H9 (cell line): ENCODE results near the gene IL17REL. TPM values are rescaled to one million over a fixed set of nuclear protein-coding genes. Genes with fewer than 3 reads are reported as not detected.
A peak's percentile ranks its signal among the peaks of the same experiment; 100 is the strongest.

ENCODE experiments used
- DNase-seq: peaks from one replicate; pipeline ENCODE4 v3.0.0-alpha.2; 2017
- H2AFZ ChIP-seq: one replicate; pipeline ENCODE4 v1.6.1; 2013; ENCODE audit warnings: mild to moderate bottlenecking, low read length, control low read depth, moderate library complexity
- H2AK5ac ChIP-seq: 2 replicates; pipeline ENCODE4 v1.6.1; 2013; ENCODE audit warnings: low read length, control low read depth, mixed read lengths; ENCODE audit not compliant: insufficient read length
- H2BK120ac ChIP-seq: one replicate; pipeline ENCODE4 v1.6.1; 2013; ENCODE audit warnings: low read depth, mild to moderate bottlenecking, low read length, control low read depth, inconsistent platforms; ENCODE audit not compliant: poor library complexity, severe bottlenecking
- H2BK12ac ChIP-seq: 2 replicates; pipeline ENCODE4 v1.6.1; 2013; ENCODE audit warnings: low read length, control low read depth, mixed read lengths, low read depth; ENCODE audit not compliant: insufficient read length
- H2BK15ac ChIP-seq: 2 replicates; pipeline ENCODE4 v1.6.1; 2013; ENCODE audit warnings: low read depth, low read length, control low read depth
- H2BK20ac ChIP-seq: one replicate; pipeline ENCODE4 v1.6.1; 2013; ENCODE audit warnings: low read depth, mild to moderate bottlenecking, low read length, control low read depth, inconsistent platforms; ENCODE audit not compliant: poor library complexity, severe bottlenecking
- H2BK5ac ChIP-seq: 2 replicates; pipeline ENCODE4 v1.6.1; 2013; ENCODE audit warnings: low read length, control low read depth, mixed read lengths; ENCODE audit not compliant: insufficient read length
- H3K14ac ChIP-seq: 2 replicates; pipeline ENCODE4 v1.6.1; 2013; ENCODE audit warnings: low read length, control low read depth; ENCODE audit not compliant: insufficient read depth
- H3K18ac ChIP-seq: 2 replicates; pipeline ENCODE4 v1.6.1; 2013; ENCODE audit warnings: low read depth, mild to moderate bottlenecking, mixed read lengths, low read length, control low read depth; ENCODE audit not compliant: insufficient read length
- H3K23ac ChIP-seq: 2 replicates; pipeline ENCODE4 v1.6.1; 2013; ENCODE audit warnings: low read length, control low read depth, mixed read lengths, low read depth; ENCODE audit not compliant: insufficient read length
- H3K23me2 ChIP-seq: 2 replicates; pipeline ENCODE4 v1.6.1; 2013; ENCODE audit warnings: low read depth, mild to moderate bottlenecking, mixed read lengths, low read length, control low read depth; ENCODE audit not compliant: insufficient read length, poor library complexity, severe bottlenecking
- H3K27ac ChIP-seq: 2 replicates; pipeline ENCODE4 v1.5.1; 2013; ENCODE audit warnings: low read length, control low read depth, mixed read lengths, low read depth; ENCODE audit not compliant: insufficient read length
- H3K27me3 ChIP-seq: 2 replicates; pipeline ENCODE4 v1.6.1; 2013; ENCODE audit warnings: low read length, control low read depth, inconsistent platforms; ENCODE audit not compliant: insufficient read depth
- H3K4ac ChIP-seq: 2 replicates; pipeline ENCODE4 v1.6.1; 2013; ENCODE audit warnings: low read depth, mild to moderate bottlenecking, control low read depth, inconsistent platforms, low read length, moderate library complexity
- H3K4me1 ChIP-seq: 2 replicates; pipeline ENCODE4 v1.6.1; 2013; ENCODE audit warnings: low read length, control low read depth, inconsistent platforms; ENCODE audit not compliant: insufficient read depth
- H3K4me2 ChIP-seq: 2 replicates; pipeline ENCODE4 v1.6.1; 2013; ENCODE audit warnings: low read length, control low read depth, mixed read lengths; ENCODE audit not compliant: insufficient read length, insufficient read depth
- H3K56ac ChIP-seq: 2 replicates; pipeline ENCODE4 v1.6.1; 2013; ENCODE audit warnings: low read depth, mild to moderate bottlenecking, mixed read lengths, low read length, control low read depth; ENCODE audit not compliant: insufficient read length
- H3K79me1 ChIP-seq: 2 replicates; pipeline ENCODE4 v1.6.1; 2013; ENCODE audit warnings: low read depth, mild to moderate bottlenecking, moderate library complexity, low read length, control low read depth, inconsistent platforms; ENCODE audit not compliant: insufficient read depth, poor library complexity, severe bottlenecking
- H3K79me2 ChIP-seq: 2 replicates; pipeline ENCODE4 v1.6.1; 2013; ENCODE audit warnings: low read length, control low read depth, inconsistent platforms; ENCODE audit not compliant: insufficient read depth
- H3K9ac ChIP-seq: 2 replicates; pipeline ENCODE4 v1.6.1; 2013; ENCODE audit warnings: low read length, control low read depth, mixed read lengths; ENCODE audit not compliant: insufficient read length; ENCODE audit errors: extremely low read depth
- H3K9me3 ChIP-seq: one replicate; pipeline ENCODE4 v1.6.1; 2013; ENCODE audit warnings: low read depth, low read length, inconsistent platforms; ENCODE audit not compliant: control insufficient read depth
- H3T11ph ChIP-seq: one replicate; pipeline ENCODE4 v1.6.1; 2013; ENCODE audit warnings: mild to moderate bottlenecking, low read length, control low read depth, inconsistent platforms
- H4K20me1 ChIP-seq: one replicate; pipeline ENCODE4 v1.6.1; 2013; ENCODE audit not compliant: control insufficient read depth, insufficient read length, insufficient read depth
- H4K5ac ChIP-seq: 2 replicates; pipeline ENCODE4 v1.6.1; 2013; ENCODE audit warnings: low read depth, mild to moderate bottlenecking, mixed read lengths, low read length, control low read depth; ENCODE audit not compliant: insufficient read length
- H4K8ac ChIP-seq: replicated peaks from 2 replicates; pipeline ENCODE4 v1.6.1; 2013; ENCODE audit warnings: low read length, control low read depth, mixed read lengths, low read depth; ENCODE audit not compliant: insufficient read length
- H4K91ac ChIP-seq: 2 replicates; pipeline ENCODE4 v1.6.1; 2013; ENCODE audit warnings: low read depth, mild to moderate bottlenecking, moderate library complexity, mixed read lengths, low read length, control low read depth; ENCODE audit not compliant: insufficient read length
- H3K27ac Mint-ChIP-seq, 3 experiments: 2 replicates in 2 of 3; 3 replicates in 1 of 3; pipeline ENCODE4 v1.8.0; 2020 to 2021; ENCODE audit warnings: mixed read lengths in 3 of 3, mild to moderate bottlenecking in 1 of 3, moderate library complexity in 1 of 3
- H3K27me3 Mint-ChIP-seq: 2 replicates; pipeline ENCODE4 v1.8.0; 2021; ENCODE audit warnings: low read depth, mild to moderate bottlenecking, moderate library complexity, mixed read lengths
- H3K36me3 Mint-ChIP-seq, 3 experiments: 2 replicates in 2 of 3; 3 replicates in 1 of 3; pipeline ENCODE4 v1.8.0; 2020 to 2021; ENCODE audit warnings: low read depth in 3 of 3, mixed read lengths in 3 of 3; ENCODE audit not compliant: insufficient read depth in 1 of 3
- H3K4me1 Mint-ChIP-seq, 2 experiments: 2 replicates each; pipeline ENCODE4 v1.8.0; 2020; ENCODE audit warnings: mixed read lengths in 2 of 2
- H3K4me3 Mint-ChIP-seq, 2 experiments: 2 replicates in 1 of 2; 3 replicates in 1 of 2; pipeline ENCODE4 v1.8.0; 2020 to 2021; ENCODE audit warnings: mild to moderate bottlenecking in 2 of 2, mixed read lengths in 2 of 2, moderate library complexity in 1 of 2
- H3K9me3 Mint-ChIP-seq, 2 experiments: 2 replicates in 1 of 2; 3 replicates in 1 of 2; pipeline ENCODE4 v1.8.0; 2020; ENCODE audit warnings: mild to moderate bottlenecking in 2 of 2, mixed read lengths in 2 of 2, moderate library complexity in 1 of 2
- CTCF ChIP-seq: fragments of 200-600 bp; sonication (generic); conservative IDR thresholded peaks from 3 replicates; pipeline ENCODE4 v1.8.0; 2021; ENCODE audit warnings: antibody characterized with exemption, mild to moderate bottlenecking
- WGBS: extraction: QIAGEN DNeasy Blood & Tissue Kit; methylation state at CpG from one replicate; pipeline ENCODE4 v1.1.7; 2013; ENCODE audit warnings: missing lambda C conversion rate, low lambda C conversion rate, mixed read lengths; ENCODE audit not compliant: insufficient read length; ENCODE audit errors: extremely low coverage; 5-methylcytosine and 5-hydroxymethylcytosine counted together
- total RNA-seq: library from RNA; stranded (reverse); gene quantifications from 2 replicates; pipeline ENCODE4 v1.2.1, GENCODE V29; 2021

Gene IL17REL
- total RNA-seq, 1 experiment from 2014 or later = 0.20 TPM

DNA sequence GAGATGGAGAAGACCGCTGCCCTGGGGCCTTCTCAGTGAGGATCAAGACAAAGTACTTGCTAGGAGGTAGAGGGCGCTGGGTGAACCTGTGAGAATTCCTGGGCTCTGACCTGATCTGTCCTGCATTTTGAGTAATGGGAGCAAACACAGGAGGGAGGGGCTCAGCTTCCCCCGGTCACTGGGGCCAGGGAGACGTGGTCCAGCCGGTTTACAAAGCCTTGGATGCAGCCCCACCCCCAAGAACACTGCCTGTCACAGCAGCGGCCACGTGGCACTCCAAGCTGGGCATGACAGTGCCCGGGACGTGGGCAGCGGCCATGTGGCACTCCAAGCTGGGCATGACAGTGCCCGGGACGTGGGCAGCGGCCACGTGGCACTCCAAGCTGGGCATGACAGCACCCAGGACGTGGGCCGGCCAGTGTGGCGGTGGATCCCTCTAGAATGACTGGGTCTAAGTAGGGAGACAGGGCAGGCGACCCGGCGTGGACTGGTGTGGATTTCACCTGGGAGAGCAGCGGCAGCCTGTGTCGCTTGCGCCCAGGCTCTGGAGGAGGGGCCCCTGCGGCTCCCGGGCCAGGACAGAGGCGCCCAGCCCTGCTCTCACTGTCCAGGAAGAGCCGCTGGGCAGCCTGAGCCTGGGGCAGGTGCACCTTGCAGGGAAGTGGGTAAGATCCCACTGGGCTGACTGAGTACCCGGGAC, 48.0 kb upstream of the IL17REL start:
- Mint-ChIP-seq H3K27me3 (peaks cover 33% of the 10 kb centered on the region), H3K9me3 (no peaks in the 10 kb centered on the region)
- peaks cover 10% of the 10 kb centered on the region for H3K23me2 ChIP-seq

More for the DNA sequence above, 48.0 kb upstream of the IL17REL start:
- H4K91ac ChIP-seq = no peak overlapping the region
- H2BK5ac ChIP-seq = no peak overlapping the region
- H3K23ac ChIP-seq = no peak overlapping the region
- no peak overlapping the region for H3K4ac ChIP-seq
- DNase-seq = peak; percentile 39
- H3K4me2 ChIP-seq = no peak overlapping the region
- no peak overlapping the region for H2BK20ac ChIP-seq
- no peak overlapping the region for H3K9ac ChIP-seq
- no peaks in the 10 kb centered on the region for H3K36me3 Mint-ChIP-seq
- H4K5ac ChIP-seq = no peak overlapping the region
- H2AK5ac ChIP-seq = no peak overlapping the region
- no peak overlapping the region for H3K14ac ChIP-seq
- H3K4me1 Mint-ChIP-seq = peaks cover 9 to 12% of the 10 kb centered on the region in 2 experiments
- no peaks in the 10 kb centered on the region; the same call in 1 of the 2 replicates for H3K27me3 ChIP-seq
- H3T11ph ChIP-seq = no peak overlapping the region
- H4K20me1 ChIP-seq = no peaks in the 10 kb centered on the region
- H2BK120ac ChIP-seq = no peak overlapping the region
- no peaks in the 10 kb centered on the region for H3K79me1 ChIP-seq
- H2BK15ac ChIP-seq = no peak overlapping the region
- H3K18ac ChIP-seq = no peak overlapping the region
- no peaks in the 10 kb centered on the region for H3K79me2 ChIP-seq
- no peak overlapping the region for H3K56ac ChIP-seq
- H2BK12ac ChIP-seq = no peak overlapping the region
- no peak overlapping the region for H2AFZ ChIP-seq
- H3K27ac ChIP-seq = no peak overlapping the region
- WGBS = no CpG with 5 or more reads among the region's 28 CpGs
- no peak overlapping the region for H4K8ac ChIP-seq
- TF ChIP-seq CTCF = peak; percentile 22; the same call in 1 of the 3 replicates
- no peak overlapping the region for H3K27ac Mint-ChIP-seq
- H3K4me3 Mint-ChIP-seq = no peak overlapping the region
- H3K9me3 ChIP-seq = no peaks in the 10 kb centered on the region
- no peaks in the 10 kb centered on the region; the same call in 1 of the 2 replicates for H3K4me1 ChIP-seq
